GM12878 (cell line): ENCODE data around the gene SUMF1. TPM values are rescaled to one million over a fixed set of nuclear protein-coding genes. Genes with fewer than 3 reads are reported as not detected.
A peak's percentile ranks its signal among the peaks of the same experiment; 100 is the strongest.

Experiments used
- BCL11A ChIP-seq: IDR thresholded peaks from 2 replicates; pipeline ENCODE4 v1.6.1; 2011; ENCODE audit warnings: low read depth, low read length
- IKZF2 ChIP-seq, 2 experiments: fragments of 450-650 bp; IDR thresholded peaks; 2 replicates each; pipeline ENCODE4 v1.6.1; 2017; ENCODE audit warnings: mild to moderate bottlenecking in 2 of 2, moderate library complexity in 2 of 2
- ZZZ3 ChIP-seq: IDR thresholded peaks from 2 replicates; pipeline ENCODE4 v1.6.1; 2011; ENCODE audit warnings: low read depth; ENCODE audit not compliant: control insufficient read depth, insufficient read length
- polyA plus RNA-seq, 11 experiments: library from polyadenylated mRNA; depleted of rRNA in 4 of 11; unstranded in 6 of 11; stranded (reverse) in 5 of 11; fragments of >200 nt; fragmentation: Nextera tagmentation in 4 of 11; fragmentation: Illumina TruSeq in 1 of 11; extraction: Ambion mirVana in 4 of 11; extraction: Trizol in 1 of 11; gene quantifications; 1 replicate in 1 of 11; 2 replicates in 10 of 11; pipeline versions ENCODE4 v1.2.1 to v1.2.3, GENCODE V29; 2011 to 2016; ENCODE audit warnings: inconsistent platforms in 2 of 11, missing spikeins in 2 of 11, low read depth in 1 of 11
- total RNA-seq, 4 experiments: library from RNA; depleted of rRNA in 3 of 4; stranded (reverse); fragments of >200 nt in 3 of 4; fragmentation: Illumina TruSeq in 1 of 4; extraction: Trizol in 1 of 4; gene quantifications; 2 replicates each; pipeline versions ENCODE4 v1.2.1 to v1.2.3, GENCODE V29; 2013 to 2021
- TF ChIP-seq, protein P1 (sequence below): fragments of 450-650 bp; IDR thresholded peaks from 2 replicates; pipeline ENCODE4 v1.6.1; 2018; ENCODE audit warnings: mild to moderate bottlenecking, low read depth, moderate library complexity; ENCODE audit not compliant: partially characterized antibody
- TF ChIP-seq, protein P2 (sequence below): fragments of 450-650 bp; IDR thresholded peaks from 2 replicates; pipeline ENCODE4 v1.6.1; 2016; ENCODE audit warnings: mild to moderate bottlenecking
- TF ChIP-seq, protein P3 (sequence below): fragments of 450-650 bp; IDR thresholded peaks from 2 replicates; pipeline ENCODE4 v1.6.1; 2017; ENCODE audit warnings: mild to moderate bottlenecking, moderate library complexity

Gene SUMF1
- total and polyA plus RNA-seq, 10 of the 15 experiments (the other 5 are each of a cell fraction or from before 2014, with no cell fraction given): 3.2 to 14.3 (median 8.5) TPM

DNA sequence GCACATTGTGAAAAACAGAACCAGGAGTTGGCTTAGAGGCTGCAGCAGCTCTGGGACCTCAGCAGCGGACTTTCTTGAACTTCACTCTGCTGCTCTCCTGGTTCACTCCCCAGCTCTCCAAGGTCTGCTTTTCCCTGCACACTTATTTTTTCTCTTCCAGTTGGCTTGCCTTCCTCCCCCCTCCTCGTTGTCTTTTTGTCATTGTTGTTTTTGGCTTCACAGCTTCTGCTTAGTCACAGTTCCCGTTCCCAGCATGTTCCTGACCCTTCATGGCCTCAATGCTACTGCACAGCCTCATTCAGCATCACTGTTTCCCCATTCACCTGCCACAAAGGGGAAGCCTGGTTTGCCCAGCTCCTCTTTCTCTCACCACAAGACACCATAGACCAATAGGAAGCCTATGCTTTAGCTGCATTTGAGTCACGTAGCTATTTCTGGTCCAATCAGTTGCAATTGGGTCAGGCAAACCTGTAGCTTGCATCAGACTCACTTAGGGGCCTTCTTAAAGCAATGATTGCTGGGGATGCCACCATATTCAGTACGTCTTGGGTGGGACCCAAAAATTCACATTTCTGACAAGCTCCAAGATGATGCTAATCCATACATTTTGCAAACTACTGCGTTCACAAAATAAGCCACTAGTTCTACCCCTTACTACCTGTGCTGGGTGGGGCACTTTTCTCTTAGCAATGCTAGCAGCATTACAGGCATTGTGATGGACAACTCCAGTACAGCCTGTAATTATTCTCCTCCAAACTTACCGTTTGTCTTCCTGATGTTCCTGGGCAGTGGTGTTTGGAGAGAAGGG lies 7.8 kb upstream of the SUMF1 start (continued):
- TF ChIP-seq, protein P1, sequence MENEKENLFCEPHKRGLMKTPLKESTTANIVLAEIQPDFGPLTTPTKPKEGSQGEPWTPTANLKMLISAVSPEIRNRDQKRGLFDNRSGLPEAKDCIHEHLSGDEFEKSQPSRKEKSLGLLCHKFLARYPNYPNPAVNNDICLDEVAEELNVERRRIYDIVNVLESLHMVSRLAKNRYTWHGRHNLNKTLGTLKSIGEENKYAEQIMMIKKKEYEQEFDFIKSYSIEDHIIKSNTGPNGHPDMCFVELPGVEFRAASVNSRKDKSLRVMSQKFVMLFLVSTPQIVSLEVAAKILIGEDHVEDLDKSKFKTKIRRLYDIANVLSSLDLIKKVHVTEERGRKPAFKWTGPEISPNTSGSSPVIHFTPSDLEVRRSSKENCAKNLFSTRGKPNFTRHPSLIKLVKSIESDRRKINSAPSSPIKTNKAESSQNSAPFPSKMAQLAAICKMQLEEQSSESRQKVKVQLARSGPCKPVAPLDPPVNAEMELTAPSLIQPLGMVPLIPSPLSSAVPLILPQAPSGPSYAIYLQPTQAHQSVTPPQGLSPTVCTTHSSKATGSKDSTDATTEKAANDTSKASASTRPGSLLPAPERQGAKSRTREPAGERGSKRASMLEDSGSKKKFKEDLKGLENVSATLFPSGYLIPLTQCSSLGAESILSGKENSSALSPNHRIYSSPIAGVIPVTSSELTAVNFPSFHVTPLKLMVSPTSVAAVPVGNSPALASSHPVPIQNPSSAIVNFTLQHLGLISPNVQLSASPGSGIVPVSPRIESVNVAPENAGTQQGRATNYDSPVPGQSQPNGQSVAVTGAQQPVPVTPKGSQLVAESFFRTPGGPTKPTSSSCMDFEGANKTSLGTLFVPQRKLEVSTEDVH: no peak
- TF ChIP-seq ZZZ3 (no peak), BCL11A (0 out of 2 replicates have a peak, but pooled peaks have one; percentile 40), IKZF2 (IDR thresholded peaks at IDR 0.05) (no peak)
- TF ChIP-seq, protein P2, sequence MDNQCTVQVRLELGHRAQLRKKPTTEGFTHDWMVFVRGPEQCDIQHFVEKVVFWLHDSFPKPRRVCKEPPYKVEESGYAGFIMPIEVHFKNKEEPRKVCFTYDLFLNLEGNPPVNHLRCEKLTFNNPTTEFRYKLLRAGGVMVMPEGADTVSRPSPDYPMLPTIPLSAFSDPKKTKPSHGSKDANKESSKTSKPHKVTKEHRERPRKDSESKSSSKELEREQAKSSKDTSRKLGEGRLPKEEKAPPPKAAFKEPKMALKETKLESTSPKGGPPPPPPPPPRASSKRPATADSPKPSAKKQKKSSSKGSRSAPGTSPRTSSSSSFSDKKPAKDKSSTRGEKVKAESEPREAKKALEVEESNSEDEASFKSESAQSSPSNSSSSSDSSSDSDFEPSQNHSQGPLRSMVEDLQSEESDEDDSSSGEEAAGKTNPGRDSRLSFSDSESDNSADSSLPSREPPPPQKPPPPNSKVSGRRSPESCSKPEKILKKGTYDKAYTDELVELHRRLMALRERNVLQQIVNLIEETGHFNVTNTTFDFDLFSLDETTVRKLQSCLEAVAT: no peak
- TF ChIP-seq, protein P3, sequence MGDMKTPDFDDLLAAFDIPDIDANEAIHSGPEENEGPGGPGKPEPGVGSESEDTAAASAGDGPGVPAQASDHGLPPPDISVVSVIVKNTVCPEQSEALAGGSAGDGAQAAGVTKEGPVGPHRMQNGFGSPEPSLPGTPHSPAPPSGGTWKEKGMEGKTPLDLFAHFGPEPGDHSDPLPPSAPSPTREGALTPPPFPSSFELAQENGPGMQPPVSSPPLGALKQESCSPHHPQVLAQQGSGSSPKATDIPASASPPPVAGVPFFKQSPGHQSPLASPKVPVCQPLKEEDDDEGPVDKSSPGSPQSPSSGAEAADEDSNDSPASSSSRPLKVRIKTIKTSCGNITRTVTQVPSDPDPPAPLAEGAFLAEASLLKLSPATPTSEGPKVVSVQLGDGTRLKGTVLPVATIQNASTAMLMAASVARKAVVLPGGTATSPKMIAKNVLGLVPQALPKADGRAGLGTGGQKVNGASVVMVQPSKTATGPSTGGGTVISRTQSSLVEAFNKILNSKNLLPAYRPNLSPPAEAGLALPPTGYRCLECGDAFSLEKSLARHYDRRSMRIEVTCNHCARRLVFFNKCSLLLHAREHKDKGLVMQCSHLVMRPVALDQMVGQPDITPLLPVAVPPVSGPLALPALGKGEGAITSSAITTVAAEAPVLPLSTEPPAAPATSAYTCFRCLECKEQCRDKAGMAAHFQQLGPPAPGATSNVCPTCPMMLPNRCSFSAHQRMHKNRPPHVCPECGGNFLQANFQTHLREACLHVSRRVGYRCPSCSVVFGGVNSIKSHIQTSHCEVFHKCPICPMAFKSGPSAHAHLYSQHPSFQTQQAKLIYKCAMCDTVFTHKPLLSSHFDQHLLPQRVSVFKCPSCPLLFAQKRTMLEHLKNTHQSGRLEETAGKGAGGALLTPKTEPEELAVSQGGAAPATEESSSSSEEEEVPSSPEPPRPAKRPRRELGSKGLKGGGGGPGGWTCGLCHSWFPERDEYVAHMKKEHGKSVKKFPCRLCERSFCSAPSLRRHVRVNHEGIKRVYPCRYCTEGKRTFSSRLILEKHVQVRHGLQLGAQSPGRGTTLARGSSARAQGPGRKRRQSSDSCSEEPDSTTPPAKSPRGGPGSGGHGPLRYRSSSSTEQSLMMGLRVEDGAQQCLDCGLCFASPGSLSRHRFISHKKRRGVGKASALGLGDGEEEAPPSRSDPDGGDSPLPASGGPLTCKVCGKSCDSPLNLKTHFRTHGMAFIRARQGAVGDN: no peak
